HepG2 (cell line): ENCODE measurements around the gene COPS6. TPM values are rescaled to one million over a fixed set of nuclear protein-coding genes. Genes with fewer than 3 reads are reported as not detected.
A peak's percentile ranks its signal among the peaks of the same experiment; 100 is the strongest.

Source experiments
- AKAP8 ChIP-seq: sonication (generic); formaldehyde crosslinking; IDR thresholded peaks from 2 replicates; pipeline ENCODE4 v1.5.1; 2020; ENCODE audit warnings: mild to moderate bottlenecking, missing genetic modification reagents
- BRD4 ChIP-seq: sonication (generic); formaldehyde crosslinking; IDR thresholded peaks from 2 replicates; pipeline ENCODE4 v1.4.0; 2020; ENCODE audit warnings: missing genetic modification reagents
- KDM2A ChIP-seq: sonication (generic); formaldehyde crosslinking; IDR thresholded peaks from 2 replicates; pipeline ENCODE4 v1.4.0; 2020; ENCODE audit warnings: low read depth, missing genetic modification reagents, borderline replicate concordance
- KDM6A ChIP-seq: IDR thresholded peaks from 2 replicates; pipeline ENCODE4 v1.6.1; 2016; ENCODE audit warnings: low read depth
- ONECUT2 ChIP-seq: sonication (generic); formaldehyde crosslinking; IDR thresholded peaks from 2 replicates; pipeline ENCODE4 v1.4.0; 2020; ENCODE audit warnings: missing genetic modification reagents
- POLR2A ChIP-seq, 2 experiments: IDR thresholded peaks; 2 replicates each; pipeline ENCODE4 v1.6.1; 2011; ENCODE audit warnings: low read depth in 2 of 2, low read length in 2 of 2, mild to moderate bottlenecking in 1 of 2, moderate library complexity in 1 of 2; ENCODE audit not compliant: insufficient read depth in 1 of 2
- RBFOX2 ChIP-seq: fragments of 200-400 bp; formaldehyde crosslinking; IDR thresholded peaks from 2 replicates; pipeline ENCODE4 v1.6.1; 2017; ENCODE audit warnings: low read depth, mild to moderate bottlenecking, low read length
- THAP11 ChIP-seq: IDR thresholded peaks from 2 replicates; pipeline ENCODE4 v1.6.1; 2016; ENCODE audit warnings: missing biosample characterization, missing genetic modification reagents
- TOE1 ChIP-seq: sonication (generic); formaldehyde crosslinking; IDR thresholded peaks from 2 replicates; pipeline ENCODE4 v1.4.0; 2020; ENCODE audit warnings: mild to moderate bottlenecking, missing genetic modification reagents
- ZNF10 ChIP-seq: sonication (generic); formaldehyde crosslinking; IDR thresholded peaks from 2 replicates; pipeline ENCODE4 v1.4.0; 2020; ENCODE audit warnings: mild to moderate bottlenecking, low read depth, missing genetic modification reagents, borderline replicate concordance
- ZNF326 ChIP-seq: sonication (generic); formaldehyde crosslinking; IDR thresholded peaks from 2 replicates; pipeline ENCODE4 v1.4.0; 2020; ENCODE audit warnings: missing genetic modification reagents, borderline replicate concordance
- ZNF552 ChIP-seq: sonication (generic); formaldehyde crosslinking; IDR thresholded peaks from 2 replicates; pipeline ENCODE4 v1.9.0; 2022; ENCODE audit warnings: missing genetic modification reagents, mild to moderate bottlenecking, borderline replicate concordance
- ZNF768 ChIP-seq: sonication (generic); formaldehyde crosslinking; IDR thresholded peaks from 2 replicates; pipeline ENCODE4 v1.4.0; 2020; ENCODE audit warnings: missing genetic modification reagents
- ZNF790 ChIP-seq: sonication (generic); formaldehyde crosslinking; IDR thresholded peaks from 2 replicates; pipeline ENCODE4 v1.8.0; 2022; ENCODE audit warnings: missing genetic modification reagents, mild to moderate bottlenecking, borderline replicate concordance
- ZNF839 ChIP-seq: sonication (generic); formaldehyde crosslinking; IDR thresholded peaks from 2 replicates; pipeline ENCODE4 v1.4.0; 2020; ENCODE audit warnings: missing genetic modification reagents, mild to moderate bottlenecking, borderline replicate concordance
- ZNF841 ChIP-seq: sonication (generic); formaldehyde crosslinking; IDR thresholded peaks from 2 replicates; pipeline ENCODE4 v1.8.1; 2023; ENCODE audit warnings: missing genetic modification reagents, borderline replicate concordance
- polyA plus RNA-seq, 8 experiments: library from polyadenylated mRNA; depleted of rRNA in 3 of 8; stranded (reverse) in 7 of 8; unstranded in 1 of 8; fragments of >200 nt; fragmentation: Illumina TruSeq in 4 of 8; extraction: Trizol in 4 of 8; gene quantifications; 2 replicates each; pipeline versions ENCODE4 v1.2.1 to v1.2.3, GENCODE V29; 2011 to 2016; ENCODE audit warnings: low read depth in 4 of 8, missing spikeins in 1 of 8, mixed read lengths in 1 of 8; ENCODE audit not compliant: insufficient read depth in 1 of 8
- total RNA-seq, 5 experiments: library from RNA; depleted of rRNA; stranded (reverse); fragments of >200 nt; fragmentation: Illumina TruSeq; extraction: Trizol; gene quantifications; 2 replicates each; pipeline ENCODE4 v1.2.3, GENCODE V29; 2016; ENCODE audit warnings: low read depth in 1 of 5
- TF ChIP-seq, protein P1 (sequence below): sonication (generic); formaldehyde crosslinking; IDR thresholded peaks from 2 replicates; pipeline ENCODE4 v1.8.1; 2023; ENCODE audit warnings: missing genetic modification reagents, mild to moderate bottlenecking, borderline replicate concordance
- TF ChIP-seq, protein P2 (sequence below): IDR thresholded peaks from 2 replicates; pipeline ENCODE4 v1.6.1; 2016; ENCODE audit warnings: missing compliant biosample characterization, missing genetic modification reagents, borderline replicate concordance
- TF ChIP-seq, protein P3 (sequence below), 2 experiments: fragments of 450-650 bp in 1 of 2; sonication (generic) in 1 of 2; formaldehyde crosslinking; IDR thresholded peaks; 2 replicates each; pipeline versions ENCODE4 v1.5.0 to v1.8.0; 2020 to 2022; ENCODE audit warnings: mild to moderate bottlenecking in 1 of 2, missing genetic modification reagents in 1 of 2
- TF ChIP-seq, protein P4 (sequence below): sonication (generic); formaldehyde crosslinking; IDR thresholded peaks from 2 replicates; pipeline ENCODE4 v1.4.0; 2020; ENCODE audit warnings: missing genetic modification reagents, borderline replicate concordance
- TF ChIP-seq, protein P5 (sequence below): sonication (generic); formaldehyde crosslinking; IDR thresholded peaks from 2 replicates; pipeline ENCODE4 v1.4.0; 2020; ENCODE audit warnings: missing genetic modification reagents, borderline replicate concordance
- TF ChIP-seq, protein P6 (sequence below): sonication (generic); formaldehyde crosslinking; IDR thresholded peaks from 2 replicates; pipeline ENCODE4 v1.5.0; 2020; ENCODE audit warnings: missing genetic modification reagents, mild to moderate bottlenecking, borderline replicate concordance

The COPS6 gene
- total and polyA plus RNA-seq, 2 of the 13 experiments (the other 11 are each of a cell fraction or from before 2014, with no cell fraction given): 33.4 to 117 TPM

DNA sequence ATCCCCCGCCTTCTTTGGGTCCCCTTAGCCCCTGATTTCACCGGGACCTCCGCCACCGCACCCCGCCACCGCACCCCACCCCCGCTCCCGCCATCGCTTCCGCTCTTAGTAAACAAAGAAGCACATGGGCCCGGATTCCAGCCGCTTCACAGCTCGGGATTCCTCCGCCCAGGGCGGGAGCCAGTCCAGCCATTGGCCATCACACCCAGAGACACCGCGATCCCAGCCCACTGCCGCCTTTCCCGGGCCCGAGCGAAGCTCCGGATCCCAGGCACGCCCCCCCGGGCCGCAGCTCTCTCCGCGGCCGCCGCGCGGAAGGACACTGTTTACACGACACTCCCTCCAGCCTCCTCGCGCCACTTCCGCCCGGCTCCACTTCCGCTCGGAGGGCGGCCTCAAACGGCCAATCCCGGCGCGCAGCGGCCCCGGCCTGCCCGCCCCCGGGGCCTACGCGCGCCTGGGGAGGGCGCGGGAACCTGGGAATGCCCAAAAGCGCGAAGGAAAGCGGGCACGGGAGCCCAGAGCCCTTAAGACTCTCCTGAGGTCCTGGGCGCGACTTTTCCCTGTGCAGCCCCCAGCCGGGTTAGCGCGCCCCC, 11.7 kb downstream of the COPS6 start (continued):
- TF ChIP-seq, protein P1, sequence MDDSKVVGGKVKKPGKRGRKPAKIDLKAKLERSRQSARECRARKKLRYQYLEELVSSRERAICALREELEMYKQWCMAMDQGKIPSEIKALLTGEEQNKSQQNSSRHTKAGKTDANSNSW (CRISPR knock-in tag): 0 out of 2 replicates have a peak, but pooled peaks have one; percentile 43
- TF ChIP-seq, protein P2, sequence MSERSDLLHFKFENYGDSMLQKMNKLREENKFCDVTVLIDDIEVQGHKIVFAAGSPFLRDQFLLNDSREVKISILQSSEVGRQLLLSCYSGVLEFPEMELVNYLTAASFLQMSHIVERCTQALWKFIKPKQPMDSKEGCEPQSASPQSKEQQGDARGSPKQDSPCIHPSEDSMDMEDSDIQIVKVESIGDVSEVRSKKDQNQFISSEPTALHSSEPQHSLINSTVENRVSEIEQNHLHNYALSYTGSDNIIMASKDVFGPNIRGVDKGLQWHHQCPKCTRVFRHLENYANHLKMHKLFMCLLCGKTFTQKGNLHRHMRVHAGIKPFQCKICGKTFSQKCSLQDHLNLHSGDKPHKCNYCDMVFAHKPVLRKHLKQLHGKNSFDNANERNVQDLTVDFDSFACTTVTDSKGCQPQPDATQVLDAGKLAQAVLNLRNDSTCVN (CRISPR knock-in tag): no peak; the same call in 1 of the 2 replicates
- TF ChIP-seq ZNF10 (CRISPR knock-in tag) (no peak), BRD4 (CRISPR knock-in tag) (no peak), THAP11 (CRISPR knock-in tag) (peak; percentile 94), ZNF841 (CRISPR knock-in tag) (no peak; the same call in 1 of the 2 replicates), ONECUT2 (CRISPR knock-in tag) (no peak), ZNF552 (CRISPR knock-in tag) (0 out of 2 replicates have a peak, but pooled peaks have one; percentile 45), RBFOX2 (peak; percentile 82), ZNF768 (CRISPR knock-in tag) (peak; percentile 57; the same call in 1 of the 2 replicates), AKAP8 (CRISPR knock-in tag) (peak; percentile 63), ZNF839 (CRISPR knock-in tag) (0 out of 2 replicates have a peak, but pooled peaks have one; percentile 60), KDM2A (CRISPR knock-in tag) (peak; percentile 91), ZNF790 (peak; percentile 65; the same call in 1 of the 2 replicates), POLR2A (IDR thresholded peaks at IDR 0.05; ENCODE audit: insufficient read depth in 1 of 2, low read depth in 2 of 2, low read length in 2 of 2) (peak in 1 of 2 experiments; percentile 52; a peak in 1 of 4 replicates), ZNF326 (no peak), KDM6A (CRISPR knock-in tag) (no peak), TOE1 (CRISPR knock-in tag) (no peak)
- TF ChIP-seq, protein P3, sequence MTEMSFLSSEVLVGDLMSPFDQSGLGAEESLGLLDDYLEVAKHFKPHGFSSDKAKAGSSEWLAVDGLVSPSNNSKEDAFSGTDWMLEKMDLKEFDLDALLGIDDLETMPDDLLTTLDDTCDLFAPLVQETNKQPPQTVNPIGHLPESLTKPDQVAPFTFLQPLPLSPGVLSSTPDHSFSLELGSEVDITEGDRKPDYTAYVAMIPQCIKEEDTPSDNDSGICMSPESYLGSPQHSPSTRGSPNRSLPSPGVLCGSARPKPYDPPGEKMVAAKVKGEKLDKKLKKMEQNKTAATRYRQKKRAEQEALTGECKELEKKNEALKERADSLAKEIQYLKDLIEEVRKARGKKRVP (CRISPR knock-in tag; IDR thresholded peaks at IDR 0.05): no peak
- TF ChIP-seq, protein P4, sequence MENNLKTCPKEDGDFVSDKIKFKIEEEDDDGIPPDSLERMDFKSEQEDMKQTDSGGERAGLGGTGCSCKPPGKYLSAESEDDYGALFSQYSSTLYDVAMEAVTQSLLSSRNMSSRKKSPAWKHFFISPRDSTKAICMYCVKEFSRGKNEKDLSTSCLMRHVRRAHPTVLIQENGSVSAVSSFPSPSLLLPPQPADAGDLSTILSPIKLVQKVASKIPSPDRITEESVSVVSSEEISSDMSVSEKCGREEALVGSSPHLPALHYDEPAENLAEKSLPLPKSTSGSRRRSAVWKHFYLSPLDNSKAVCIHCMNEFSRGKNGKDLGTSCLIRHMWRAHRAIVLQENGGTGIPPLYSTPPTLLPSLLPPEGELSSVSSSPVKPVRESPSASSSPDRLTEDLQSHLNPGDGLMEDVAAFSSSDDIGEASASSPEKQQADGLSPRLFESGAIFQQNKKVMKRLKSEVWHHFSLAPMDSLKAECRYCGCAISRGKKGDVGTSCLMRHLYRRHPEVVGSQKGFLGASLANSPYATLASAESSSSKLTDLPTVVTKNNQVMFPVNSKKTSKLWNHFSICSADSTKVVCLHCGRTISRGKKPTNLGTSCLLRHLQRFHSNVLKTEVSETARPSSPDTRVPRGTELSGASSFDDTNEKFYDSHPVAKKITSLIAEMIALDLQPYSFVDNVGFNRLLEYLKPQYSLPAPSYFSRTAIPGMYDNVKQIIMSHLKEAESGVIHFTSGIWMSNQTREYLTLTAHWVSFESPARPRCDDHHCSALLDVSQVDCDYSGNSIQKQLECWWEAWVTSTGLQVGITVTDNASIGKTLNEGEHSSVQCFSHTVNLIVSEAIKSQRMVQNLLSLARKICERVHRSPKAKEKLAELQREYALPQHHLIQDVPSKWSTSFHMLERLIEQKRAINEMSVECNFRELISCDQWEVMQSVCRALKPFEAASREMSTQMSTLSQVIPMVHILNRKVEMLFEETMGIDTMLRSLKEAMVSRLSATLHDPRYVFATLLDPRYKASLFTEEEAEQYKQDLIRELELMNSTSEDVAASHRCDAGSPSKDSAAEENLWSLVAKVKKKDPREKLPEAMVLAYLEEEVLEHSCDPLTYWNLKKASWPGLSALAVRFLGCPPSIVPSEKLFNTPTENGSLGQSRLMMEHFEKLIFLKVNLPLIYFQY (CRISPR knock-in tag): no peak; the same call in 1 of the 2 replicates
- TF ChIP-seq, protein P5, sequence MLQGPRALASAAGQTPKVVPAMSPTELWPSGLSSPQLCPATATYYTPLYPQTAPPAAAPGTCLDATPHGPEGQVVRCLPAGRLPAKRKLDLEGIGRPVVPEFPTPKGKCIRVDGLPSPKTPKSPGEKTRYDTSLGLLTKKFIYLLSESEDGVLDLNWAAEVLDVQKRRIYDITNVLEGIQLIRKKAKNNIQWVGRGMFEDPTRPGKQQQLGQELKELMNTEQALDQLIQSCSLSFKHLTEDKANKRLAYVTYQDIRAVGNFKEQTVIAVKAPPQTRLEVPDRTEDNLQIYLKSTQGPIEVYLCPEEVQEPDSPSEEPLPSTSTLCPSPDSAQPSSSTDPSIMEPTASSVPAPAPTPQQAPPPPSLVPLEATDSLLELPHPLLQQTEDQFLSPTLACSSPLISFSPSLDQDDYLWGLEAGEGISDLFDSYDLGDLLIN (CRISPR knock-in tag): no peak
- TF ChIP-seq, protein P6, sequence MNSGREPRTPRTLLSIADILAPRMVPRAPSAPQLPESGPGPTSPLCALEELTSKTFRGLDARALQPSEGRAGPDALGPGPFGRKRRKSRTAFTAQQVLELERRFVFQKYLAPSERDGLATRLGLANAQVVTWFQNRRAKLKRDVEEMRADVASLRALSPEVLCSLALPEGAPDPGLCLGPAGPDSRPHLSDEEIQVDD (CRISPR knock-in tag): no peak
